Measurements from ENCODE around the gene RTN4R. TPM values are rescaled to one million over a fixed set of nuclear protein-coding genes. Genes with fewer than 3 reads are reported as not detected.

The RTN4R gene
- total RNA-seq, 2 donors from 2014 or later: 0.66 to 1.8 TPM

DNA sequence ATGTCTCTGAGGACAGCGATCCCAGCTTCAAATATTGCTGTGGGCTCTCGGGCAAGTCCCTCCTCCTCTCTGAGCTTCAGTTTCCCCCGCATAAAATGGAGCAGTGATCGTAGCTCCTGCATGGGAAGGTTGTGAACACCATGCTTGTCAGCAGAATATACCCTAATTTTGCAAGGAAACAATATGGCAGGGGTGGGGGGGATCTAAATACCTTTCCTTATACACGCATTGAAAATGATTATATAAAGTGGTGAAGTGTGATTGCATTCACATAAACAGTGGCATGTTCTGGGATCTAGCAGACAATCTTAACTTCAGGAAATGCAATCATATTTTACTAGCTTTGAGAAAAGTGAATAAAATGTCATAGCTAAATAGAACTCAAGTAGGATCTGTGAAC lies 24.0 kb upstream of the RTN4R start:
- no peak for ATAC-seq
- 74 to 84% methylated on average over 5 of the region's 5 CpGs for WGBS, 2 donors
- no peaks in the 10 kb centered on the region for H3K27me3 ChIP-seq

DNA sequence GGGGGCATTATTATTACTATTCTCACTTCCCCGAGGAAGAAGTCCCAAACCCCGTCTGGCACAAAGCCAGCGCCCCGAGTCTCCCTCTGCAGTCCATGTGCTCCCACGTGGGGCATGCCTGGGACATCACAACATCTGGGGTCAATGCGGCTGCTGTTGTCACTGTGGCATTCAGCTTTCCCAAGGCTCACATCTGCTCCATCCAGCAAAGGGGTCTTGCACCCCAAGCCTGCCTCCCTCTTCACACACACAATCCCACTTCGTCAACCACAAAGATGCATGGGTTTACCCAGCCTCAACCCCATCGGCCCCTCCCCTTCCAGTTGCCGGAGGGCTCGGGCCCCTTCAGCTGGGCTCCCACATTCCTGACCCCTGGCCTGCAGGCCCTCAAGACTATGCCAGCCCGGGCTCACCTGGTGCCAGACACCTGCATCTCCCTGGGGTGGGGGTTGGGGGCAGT lies 23.5 kb upstream of the RTN4R start:
- H3K4me3 ChIP-seq: no peak overlapping the region
- no peaks in the 10 kb centered on the region for H3K27me3 ChIP-seq
- H3K4me1 ChIP-seq: no peaks in the 10 kb centered on the region
- DNase-seq (no peak), ATAC-seq (no peak)
- H3K36me3 ChIP-seq (replicated peaks in 1 of 2; ENCODE audit: insufficient read depth in 1 of 2, low read depth in 2 of 2): no peaks in the 10 kb centered on the region
- no peaks in the 10 kb centered on the region for H3K9me3 ChIP-seq
- no peak for TF ChIP-seq POLR2A (IDR thresholded peaks at IDR 0.05)
- TF ChIP-seq, protein P1, sequence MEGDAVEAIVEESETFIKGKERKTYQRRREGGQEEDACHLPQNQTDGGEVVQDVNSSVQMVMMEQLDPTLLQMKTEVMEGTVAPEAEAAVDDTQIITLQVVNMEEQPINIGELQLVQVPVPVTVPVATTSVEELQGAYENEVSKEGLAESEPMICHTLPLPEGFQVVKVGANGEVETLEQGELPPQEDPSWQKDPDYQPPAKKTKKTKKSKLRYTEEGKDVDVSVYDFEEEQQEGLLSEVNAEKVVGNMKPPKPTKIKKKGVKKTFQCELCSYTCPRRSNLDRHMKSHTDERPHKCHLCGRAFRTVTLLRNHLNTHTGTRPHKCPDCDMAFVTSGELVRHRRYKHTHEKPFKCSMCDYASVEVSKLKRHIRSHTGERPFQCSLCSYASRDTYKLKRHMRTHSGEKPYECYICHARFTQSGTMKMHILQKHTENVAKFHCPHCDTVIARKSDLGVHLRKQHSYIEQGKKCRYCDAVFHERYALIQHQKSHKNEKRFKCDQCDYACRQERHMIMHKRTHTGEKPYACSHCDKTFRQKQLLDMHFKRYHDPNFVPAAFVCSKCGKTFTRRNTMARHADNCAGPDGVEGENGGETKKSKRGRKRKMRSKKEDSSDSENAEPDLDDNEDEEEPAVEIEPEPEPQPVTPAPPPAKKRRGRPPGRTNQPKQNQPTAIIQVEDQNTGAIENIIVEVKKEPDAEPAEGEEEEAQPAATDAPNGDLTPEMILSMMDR (IDR thresholded peaks at IDR 0.05): no peak
- no peak overlapping the region for H3K27ac ChIP-seq
- intact Hi-C loops (cut with DNase I): loop anchor here (10.0 kb wide), 1 partner anchor 317 kb away; no protein-coding TSS in a partner anchor
- 48 to 71% methylated on average over 10 to 11 of the region's 11 CpGs for WGBS, 2 donors

More for the DNA sequence above, 24.0 kb upstream of the RTN4R start:
- no peaks in the 10 kb centered on the region for H3K4me1 ChIP-seq
- no peak overlapping the region for H3K4me3 ChIP-seq
- no peak for TF ChIP-seq POLR2A (IDR thresholded peaks at IDR 0.05)
- TF ChIP-seq, protein P1 (IDR thresholded peaks at IDR 0.05): no peak
- intact Hi-C loops (cut with DNase I): loop anchor here (10.0 kb wide), 1 partner anchor 317 kb away; no protein-coding TSS in a partner anchor
- no peaks in the 10 kb centered on the region for H3K36me3 ChIP-seq (replicated peaks in 1 of 2; ENCODE audit: insufficient read depth in 1 of 2, low read depth in 2 of 2)
- no peak overlapping the region for H3K27ac ChIP-seq
- DNase-seq: no peak
- no peaks in the 10 kb centered on the region for H3K9me3 ChIP-seq

DNA sequence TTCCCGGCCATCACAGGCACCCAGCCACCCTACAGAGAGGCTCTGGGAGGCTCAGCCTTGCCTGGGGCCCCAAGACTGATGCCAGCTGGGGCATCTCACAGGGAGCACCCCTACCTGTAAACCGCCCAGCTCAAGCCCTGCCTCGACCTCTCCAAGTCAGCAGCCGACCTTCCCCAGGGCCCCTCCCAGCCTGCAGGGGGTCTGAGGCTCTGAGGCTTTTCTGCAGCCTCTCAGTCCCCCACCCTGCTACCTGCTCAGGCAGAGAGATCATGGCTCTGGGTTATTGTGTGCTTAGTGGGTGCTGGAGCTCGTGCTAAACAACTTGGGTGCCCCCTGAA lies 23.1 kb upstream of the RTN4R start:
- Histone ChIP-seq H3K27me3 (no peaks in the 10 kb centered on the region), H3K4me3 (no peak overlapping the region), H3K27ac (no peak overlapping the region), H3K36me3 (replicated peaks in 1 of 2; ENCODE audit: insufficient read depth in 1 of 2, low read depth in 2 of 2) (no peaks in the 10 kb centered on the region), H3K9me3 (no peaks in the 10 kb centered on the region), H3K4me1 (no peaks in the 10 kb centered on the region)
- 59 to 80% methylated on average over 1 to 5 of the region's 5 CpGs for WGBS, 2 donors
- TF ChIP-seq POLR2A (IDR thresholded peaks at IDR 0.05): no peak
- TF ChIP-seq, protein P1 (IDR thresholded peaks at IDR 0.05): no peak
- ATAC-seq (no peak), DNase-seq (no peak)
- intact Hi-C loops (cut with DNase I): loop anchor here (10.0 kb wide), 1 partner anchor 316 kb away; no protein-coding TSS in a partner anchor

DNA sequence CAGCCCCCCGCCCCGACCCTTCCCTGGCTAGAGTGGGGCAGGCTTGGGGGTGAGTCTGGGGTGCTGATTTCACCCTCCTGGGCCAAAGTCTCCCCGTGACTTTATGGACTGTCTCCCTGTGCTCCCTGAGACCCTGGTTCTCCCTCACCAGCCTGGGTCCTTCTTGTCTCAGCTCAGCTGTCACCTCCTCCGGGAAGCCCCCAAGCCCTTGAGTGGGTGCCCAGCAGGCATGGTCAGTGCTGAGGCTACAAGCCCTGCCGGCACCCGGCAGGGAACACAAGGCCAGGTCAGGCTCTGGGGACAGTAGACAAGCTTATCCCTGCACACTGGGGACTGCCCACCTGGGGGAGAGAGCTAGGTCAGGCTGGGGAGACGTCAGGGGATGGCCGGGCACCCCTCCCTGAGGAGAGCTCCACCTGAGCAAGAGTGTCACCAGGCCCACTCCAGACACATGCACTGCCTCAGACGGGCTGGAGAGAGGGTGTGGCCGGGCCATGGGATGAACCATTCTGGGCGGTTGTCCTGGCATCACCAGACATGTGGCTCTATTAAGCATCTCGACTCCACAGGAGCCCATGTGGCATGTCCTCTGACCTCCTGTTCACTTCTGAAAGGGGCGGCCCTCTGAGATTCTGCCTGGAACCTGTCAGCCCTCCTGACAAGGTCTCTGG lies 22.6 kb upstream of the RTN4R start:
- WGBS, 2 donors: 70 to 78% methylated on average over 3 to 13 of the region's 13 CpGs

More for the DNA sequence above, 22.6 kb upstream of the RTN4R start:
- no peaks in the 10 kb centered on the region for H3K36me3 ChIP-seq (replicated peaks in 1 of 2; ENCODE audit: insufficient read depth in 1 of 2, low read depth in 2 of 2)
- ATAC-seq (no peak), DNase-seq (no peak)
- H3K4me3 ChIP-seq: no peak overlapping the region
- no peak overlapping the region for H3K27ac ChIP-seq
- intact Hi-C loops (cut with DNase I): loop anchor here (10.0 kb wide), 1 partner anchor 316 kb away; no protein-coding TSS in a partner anchor
- no peaks in the 10 kb centered on the region for H3K9me3 ChIP-seq
- TF ChIP-seq, protein P1 (IDR thresholded peaks at IDR 0.05): no peak
- no peak for TF ChIP-seq POLR2A (IDR thresholded peaks at IDR 0.05)
- H3K4me1 ChIP-seq: no peaks in the 10 kb centered on the region
- no peaks in the 10 kb centered on the region for H3K27me3 ChIP-seq
